Chondrocyte (in vitro differentiated cells): ENCODE measurements around the gene CEP70. TPM values are rescaled to one million over a fixed set of nuclear protein-coding genes. Genes with fewer than 3 reads are reported as not detected.

Experiments used
- DNase-seq: peaks from one replicate; pipeline ENCODE4 v3.0.0; 2021; ENCODE audit warnings: mixed read lengths, low spot score
- H3K27ac Mint-ChIP-seq: one replicate; pipeline ENCODE4 v1.8.0; 2021; ENCODE audit warnings: mild to moderate bottlenecking, moderate library complexity, mixed read lengths; ENCODE audit not compliant: unreplicated experiment
- H3K27me3 Mint-ChIP-seq: 2 replicates; pipeline ENCODE4 v1.8.0; 2021; ENCODE audit warnings: low read depth, mixed read lengths
- H3K36me3 Mint-ChIP-seq: 2 replicates; pipeline ENCODE4 v1.8.0; 2021; ENCODE audit warnings: low read depth, mixed read lengths
- H3K4me1 Mint-ChIP-seq: 2 replicates; pipeline ENCODE4 v1.8.0; 2021; ENCODE audit warnings: low read depth, mild to moderate bottlenecking, mixed read lengths
- H3K4me3 Mint-ChIP-seq: one replicate; pipeline ENCODE4 v1.8.0; 2021; ENCODE audit warnings: mild to moderate bottlenecking, moderate library complexity, mixed read lengths; ENCODE audit not compliant: unreplicated experiment
- H3K9me3 Mint-ChIP-seq: 2 replicates; pipeline ENCODE4 v1.8.0; 2021; ENCODE audit warnings: low read depth, mixed read lengths
- total RNA-seq: library from RNA; stranded (reverse); gene quantifications from 3 replicates; pipeline ENCODE4 v1.2.1, GENCODE V29; 2021
- TF ChIP-seq, protein P1 (sequence below): fragments of 200-600 bp; sonication (generic); IDR thresholded peaks from 2 replicates; pipeline ENCODE4 v1.5.0; 2021; ENCODE audit warnings: antibody characterized with exemption, mild to moderate bottlenecking, moderate library complexity

CEP70 gene
- total RNA-seq, 1 donor from 2014 or later = 12.9 TPM

DNA sequence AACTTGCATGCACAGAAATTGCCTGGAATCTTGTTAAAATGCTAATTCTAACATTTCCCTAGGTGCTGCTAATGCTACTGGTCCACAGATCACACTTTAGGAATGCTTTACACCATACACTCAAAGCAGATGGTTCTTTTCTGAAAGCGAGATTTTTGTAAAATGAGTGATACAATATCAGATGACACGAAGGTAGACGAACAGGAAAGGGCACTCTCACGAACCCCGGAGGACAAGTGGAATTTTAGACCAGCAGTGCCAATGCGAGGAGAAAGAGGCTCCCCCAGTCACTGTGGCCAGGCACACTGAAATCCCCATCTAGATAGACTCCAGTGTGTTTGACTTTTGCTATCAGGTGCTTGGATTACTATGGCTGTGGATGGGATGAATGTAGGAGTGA lies 35.5 kb upstream of the CEP70 start:
- H3K4me3 Mint-ChIP-seq = no peak overlapping the region
- no peaks in the 10 kb centered on the region for H3K9me3 Mint-ChIP-seq
- H3K4me1 Mint-ChIP-seq = peaks cover 8% of the 10 kb centered on the region
- no peaks in the 10 kb centered on the region for H3K27me3 Mint-ChIP-seq
- H3K27ac Mint-ChIP-seq = no peak overlapping the region
- TF ChIP-seq, protein P1, sequence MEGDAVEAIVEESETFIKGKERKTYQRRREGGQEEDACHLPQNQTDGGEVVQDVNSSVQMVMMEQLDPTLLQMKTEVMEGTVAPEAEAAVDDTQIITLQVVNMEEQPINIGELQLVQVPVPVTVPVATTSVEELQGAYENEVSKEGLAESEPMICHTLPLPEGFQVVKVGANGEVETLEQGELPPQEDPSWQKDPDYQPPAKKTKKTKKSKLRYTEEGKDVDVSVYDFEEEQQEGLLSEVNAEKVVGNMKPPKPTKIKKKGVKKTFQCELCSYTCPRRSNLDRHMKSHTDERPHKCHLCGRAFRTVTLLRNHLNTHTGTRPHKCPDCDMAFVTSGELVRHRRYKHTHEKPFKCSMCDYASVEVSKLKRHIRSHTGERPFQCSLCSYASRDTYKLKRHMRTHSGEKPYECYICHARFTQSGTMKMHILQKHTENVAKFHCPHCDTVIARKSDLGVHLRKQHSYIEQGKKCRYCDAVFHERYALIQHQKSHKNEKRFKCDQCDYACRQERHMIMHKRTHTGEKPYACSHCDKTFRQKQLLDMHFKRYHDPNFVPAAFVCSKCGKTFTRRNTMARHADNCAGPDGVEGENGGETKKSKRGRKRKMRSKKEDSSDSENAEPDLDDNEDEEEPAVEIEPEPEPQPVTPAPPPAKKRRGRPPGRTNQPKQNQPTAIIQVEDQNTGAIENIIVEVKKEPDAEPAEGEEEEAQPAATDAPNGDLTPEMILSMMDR = no peak
- DNase-seq = no peak
- peaks cover 10% of the 10 kb centered on the region for H3K36me3 Mint-ChIP-seq

DNA sequence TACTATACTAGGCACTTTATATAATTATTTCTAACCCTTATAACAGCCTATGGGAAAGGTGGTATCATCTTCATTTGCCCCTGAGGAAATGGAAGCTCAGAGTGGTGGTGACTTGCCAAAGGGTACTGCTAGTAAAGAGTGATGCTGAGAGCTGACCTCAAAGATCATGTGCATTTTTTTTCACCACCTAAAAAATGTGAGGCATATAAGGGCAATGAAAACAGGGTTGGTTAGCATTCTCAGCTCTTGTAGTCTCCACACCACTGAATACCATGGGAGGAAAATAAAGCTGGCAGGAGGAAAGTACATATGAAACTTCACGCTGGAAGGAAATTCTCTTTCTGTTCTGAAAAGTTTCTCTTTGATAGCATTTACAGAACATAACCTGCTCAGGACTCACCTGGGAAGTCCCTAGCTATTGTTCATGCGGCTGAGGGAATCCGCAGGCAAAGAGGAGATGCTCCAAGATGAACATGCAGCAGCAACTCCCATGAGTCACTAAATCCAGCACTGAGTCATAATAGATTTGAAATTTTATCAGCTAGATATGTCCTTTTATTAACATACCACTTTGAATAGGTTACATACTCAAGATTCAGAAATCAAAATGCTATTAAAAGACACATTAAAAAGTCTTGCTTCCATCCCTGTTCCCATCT lies 31.8 kb upstream of the CEP70 start:
- peaks cover 8% of the 10 kb centered on the region for H3K4me1 Mint-ChIP-seq
- no peaks in the 10 kb centered on the region for H3K9me3 Mint-ChIP-seq
- peaks cover 10% of the 10 kb centered on the region for H3K36me3 Mint-ChIP-seq
- H3K27me3 Mint-ChIP-seq = no peaks in the 10 kb centered on the region
- TF ChIP-seq, protein P1 = no peak
- DNase-seq = no peak
- H3K4me3 Mint-ChIP-seq = no peak overlapping the region
- H3K27ac Mint-ChIP-seq = no peak overlapping the region

DNA sequence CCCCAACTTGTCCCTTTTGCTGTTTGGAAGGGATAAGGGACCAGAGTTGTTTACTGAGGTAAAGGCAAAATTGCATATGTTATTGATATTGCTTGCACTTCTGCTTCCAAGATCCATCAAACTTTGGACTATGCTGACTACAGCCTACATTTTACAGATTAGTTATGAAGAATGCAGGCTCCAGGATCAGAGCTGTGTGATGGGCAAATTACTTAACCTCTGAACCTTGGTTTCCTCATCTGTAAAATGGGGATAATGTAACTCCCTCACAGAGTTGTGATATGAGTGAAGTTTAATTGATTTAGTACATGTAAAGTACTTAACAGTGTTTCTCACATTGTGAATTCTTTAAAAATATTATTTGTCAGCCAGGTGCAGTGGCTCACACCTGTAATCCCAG lies 30.5 kb upstream of the CEP70 start:
- Mint-ChIP-seq H3K4me3 (no peak overlapping the region), H3K36me3 (peaks cover 5% of the 10 kb centered on the region), H3K9me3 (no peaks in the 10 kb centered on the region), H3K4me1 (peaks cover 8% of the 10 kb centered on the region), H3K27ac (no peak overlapping the region), H3K27me3 (no peaks in the 10 kb centered on the region)
- TF ChIP-seq, protein P1 = no peak
- DNase-seq = no peak

DNA sequence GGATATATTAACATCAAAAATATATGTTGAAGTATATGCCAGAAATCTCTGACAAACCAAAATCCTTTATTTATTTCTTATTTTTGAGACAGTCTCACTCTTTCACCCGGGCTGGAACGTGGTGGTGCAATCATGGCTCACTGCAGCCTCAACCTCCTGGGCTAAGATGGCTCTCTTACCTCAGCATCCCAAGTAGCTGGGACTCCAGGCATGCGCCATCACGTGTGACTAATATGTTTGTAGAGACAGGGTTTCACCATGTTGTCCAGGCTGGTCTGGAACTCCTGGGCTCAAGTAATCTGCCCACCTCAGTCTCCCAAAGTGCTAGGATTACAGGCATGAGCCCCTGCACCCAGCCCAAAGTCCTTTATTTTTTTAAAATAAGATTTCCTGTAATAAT lies 26.4 kb upstream of the CEP70 start:
- H3K4me1 Mint-ChIP-seq = no peaks in the 10 kb centered on the region
- H3K27me3 Mint-ChIP-seq = no peaks in the 10 kb centered on the region
- no peak for DNase-seq
- peaks cover 4% of the 10 kb centered on the region for H3K36me3 Mint-ChIP-seq
- TF ChIP-seq, protein P1 = no peak
- H3K27ac Mint-ChIP-seq = no peak overlapping the region
- H3K9me3 Mint-ChIP-seq = no peaks in the 10 kb centered on the region
- H3K4me3 Mint-ChIP-seq = no peak overlapping the region

DNA sequence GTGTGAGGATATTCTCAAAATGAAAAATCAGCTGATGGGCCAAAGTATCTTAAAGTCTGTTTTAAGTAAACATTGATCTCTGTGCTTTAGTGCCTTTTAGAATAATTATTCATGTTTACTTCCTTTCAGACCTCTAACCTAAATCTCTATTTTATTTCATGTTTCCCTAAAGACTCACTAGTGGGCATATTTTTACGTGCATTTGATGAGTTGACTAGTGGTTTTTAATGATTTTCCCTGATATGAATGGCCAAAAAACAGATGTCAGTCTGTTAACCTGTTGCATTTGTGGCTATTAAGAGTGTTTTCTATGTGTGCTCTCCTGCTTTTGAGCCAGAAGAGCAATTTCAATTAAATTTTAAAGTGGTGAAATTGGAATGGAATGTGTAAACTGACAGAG lies 21.4 kb upstream of the CEP70 start:
- TF ChIP-seq, protein P1 = no peak
- Mint-ChIP-seq H3K9me3 (no peaks in the 10 kb centered on the region), H3K36me3 (peaks cover 1% of the 10 kb centered on the region), H3K4me1 (peaks cover 2% of the 10 kb centered on the region), H3K4me3 (no peak overlapping the region), H3K27ac (no peak overlapping the region), H3K27me3 (no peaks in the 10 kb centered on the region)
- DNase-seq = no peak
